Measurements from ENCODE around the gene PSMA1. TPM values are rescaled to one million over a fixed set of nuclear protein-coding genes. Genes with fewer than 3 reads are reported as not detected.
A peak's percentile ranks its signal among the peaks of the same experiment; 100 is the strongest.

PSMA1 gene
- total RNA-seq, 1 experiment from 2014 or later, result 214 TPM

- DNase-seq, result peak; percentile 13
- peaks cover 19% of the 10 kb centered on the region for H3K36me3 ChIP-seq (replicated peaks; ENCODE audit: control insufficient read depth, insufficient read depth, low read length)
- H3K4me3 ChIP-seq (ENCODE audit: insufficient read depth, low read depth, low read length), result no peak overlapping the region
- H3K27me3 ChIP-seq (ENCODE audit: control insufficient read depth, insufficient read depth, low read length), result no peaks in the 10 kb centered on the region
These were observed 17.2 kb downstream of the PSMA1 start for GRCh38 chr11:14503023-14503422.

GRCh38 chr11:14502039-14502438, 18.1 kb downstream of the PSMA1 start:
- no peak for DNase-seq
- peaks cover 17% of the 10 kb centered on the region for H3K36me3 ChIP-seq (replicated peaks; ENCODE audit: control insufficient read depth, insufficient read depth, low read length)
- H3K4me3 ChIP-seq (ENCODE audit: insufficient read depth, low read depth, low read length), result no peak overlapping the region
- no peaks in the 10 kb centered on the region for H3K27me3 ChIP-seq (ENCODE audit: control insufficient read depth, insufficient read depth, low read length)

- peak overlapping the region; percentile 92 for H3K4me3 ChIP-seq (ENCODE audit: insufficient read depth, low read depth, low read length)
- DNase-seq, result peak; percentile 48
- peaks cover 5% of the 10 kb centered on the region for H3K36me3 ChIP-seq (replicated peaks; ENCODE audit: control insufficient read depth, insufficient read depth, low read length)
- H3K27me3 ChIP-seq (ENCODE audit: control insufficient read depth, insufficient read depth, low read length), result no peaks in the 10 kb centered on the region
These were observed 20.0 kb downstream of the PSMA1 start for GRCh38 chr11:14500181-14500651.

GRCh38 chr11:14499560-14500180, 20.5 kb downstream of the PSMA1 start, which contains the start of gene COPB1:
TSS of gene COPB1 (minus strand) at chr11:14499811. CDS start at chr11:14498928, 883 bp downstream.
- DNase-seq, result peak; percentile 87
- Histone ChIP-seq H3K4me3 (ENCODE audit: insufficient read depth, low read depth, low read length) (peak within 1 kb of the TSS; percentile 92), H3K27me3 (ENCODE audit: control insufficient read depth, insufficient read depth, low read length) (no peaks in the 10 kb centered on the region), H3K36me3 (replicated peaks; ENCODE audit: control insufficient read depth, insufficient read depth, low read length) (peaks cover 1% of the 10 kb centered on the region)

GRCh38 chr11:14499178-14499559, 21.0 kb downstream of the PSMA1 start:
- Histone ChIP-seq H3K27me3 (ENCODE audit: control insufficient read depth, insufficient read depth, low read length) (no peaks in the 10 kb centered on the region), H3K36me3 (replicated peaks; ENCODE audit: control insufficient read depth, insufficient read depth, low read length) (peaks cover 3% of the 10 kb centered on the region), H3K4me3 (ENCODE audit: insufficient read depth, low read depth, low read length) (peak overlapping the region; percentile 92)
- no peak for DNase-seq

DNA sequence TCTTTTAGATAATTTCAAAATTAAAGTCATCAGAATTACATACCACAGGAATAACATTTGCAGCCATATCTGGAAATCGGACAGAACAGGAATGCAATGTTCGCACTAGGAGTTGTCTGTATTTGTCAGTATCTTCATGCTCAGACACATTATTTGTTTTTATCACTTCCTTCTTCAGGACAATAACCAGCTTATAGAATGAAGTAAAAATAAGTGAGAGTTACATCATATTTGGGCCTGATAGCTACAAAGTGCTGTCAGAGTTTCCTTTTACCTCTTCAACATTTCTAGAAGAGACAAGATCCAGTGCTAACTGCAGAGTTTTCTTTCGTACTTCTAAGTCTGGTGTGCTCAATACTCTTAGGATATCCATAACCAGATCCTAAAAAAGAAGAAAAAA, 39.5 kb downstream of the PSMA1 start:
- H3K27me3 ChIP-seq (ENCODE audit: control insufficient read depth, insufficient read depth, low read length), result no peaks in the 10 kb centered on the region
- H3K4me3 ChIP-seq (ENCODE audit: insufficient read depth, low read depth, low read length), result no peak overlapping the region
- H3K36me3 ChIP-seq (replicated peaks; ENCODE audit: control insufficient read depth, insufficient read depth, low read length), result peaks cover 28% of the 10 kb centered on the region
- no peak for DNase-seq

GRCh38 chr11:14471127-14471526, 49.1 kb downstream of the PSMA1 start:
- Histone ChIP-seq H3K36me3 (replicated peaks; ENCODE audit: control insufficient read depth, insufficient read depth, low read length) (peaks cover 40% of the 10 kb centered on the region), H3K27me3 (ENCODE audit: control insufficient read depth, insufficient read depth, low read length) (no peaks in the 10 kb centered on the region), H3K4me3 (ENCODE audit: insufficient read depth, low read depth, low read length) (no peak overlapping the region)
- no peak for DNase-seq

GRCh38 chr11:14463623-14464022, 56.6 kb downstream of the PSMA1 start:
- no peak for DNase-seq
- Histone ChIP-seq H3K36me3 (replicated peaks; ENCODE audit: control insufficient read depth, insufficient read depth, low read length) (peaks cover 34% of the 10 kb centered on the region), H3K27me3 (ENCODE audit: control insufficient read depth, insufficient read depth, low read length) (no peaks in the 10 kb centered on the region), H3K4me3 (ENCODE audit: insufficient read depth, low read depth, low read length) (no peak overlapping the region)

DNA sequence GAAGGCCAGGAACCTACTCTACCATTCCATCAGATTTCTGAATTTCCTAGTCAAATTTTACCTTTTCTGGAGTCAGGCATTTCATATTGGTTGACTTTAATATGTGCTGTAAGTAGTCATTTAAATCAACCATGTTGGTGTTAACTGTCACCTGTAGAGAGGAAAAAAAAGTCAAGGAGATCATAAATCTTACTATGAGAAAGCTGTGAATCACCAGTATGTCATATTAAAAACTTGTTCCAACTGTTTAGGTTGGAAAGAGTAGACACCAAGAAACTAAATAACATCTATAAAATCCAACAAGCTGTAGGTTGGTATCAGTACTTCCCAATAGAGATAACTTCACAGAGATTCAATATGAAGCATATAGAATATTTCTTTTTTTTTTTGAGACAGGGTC, 60.0 kb downstream of the PSMA1 start:
- Histone ChIP-seq H3K4me3 (ENCODE audit: insufficient read depth, low read depth, low read length) (no peak overlapping the region), H3K36me3 (replicated peaks; ENCODE audit: control insufficient read depth, insufficient read depth, low read length) (peaks cover 17% of the 10 kb centered on the region), H3K27me3 (ENCODE audit: control insufficient read depth, insufficient read depth, low read length) (no peaks in the 10 kb centered on the region)
- no peak for DNase-seq

DNA sequence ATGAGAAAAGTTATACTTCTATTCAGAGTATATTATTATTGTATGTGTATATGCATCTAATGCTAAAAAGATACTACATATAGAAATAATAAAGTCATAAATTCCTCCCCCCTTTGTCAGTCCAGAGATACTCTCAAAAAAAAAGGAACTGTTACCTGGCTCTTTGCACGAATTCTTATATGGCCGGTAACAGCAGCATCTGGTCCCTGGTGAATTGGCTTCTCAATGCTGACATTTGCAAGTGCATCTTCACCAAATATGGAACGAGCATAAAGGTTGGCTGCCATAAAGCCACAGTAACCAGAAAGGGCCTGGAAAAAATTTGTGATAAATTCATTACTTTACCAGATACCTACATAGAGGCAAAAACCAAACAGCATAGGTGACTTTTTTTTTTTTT, 61.8 kb downstream of the PSMA1 start:
- no peak overlapping the region for H3K4me3 ChIP-seq (ENCODE audit: insufficient read depth, low read depth, low read length)
- peaks cover 12% of the 10 kb centered on the region for H3K36me3 ChIP-seq (replicated peaks; ENCODE audit: control insufficient read depth, insufficient read depth, low read length)
- no peaks in the 10 kb centered on the region for H3K27me3 ChIP-seq (ENCODE audit: control insufficient read depth, insufficient read depth, low read length)
- no peak for DNase-seq

DNA sequence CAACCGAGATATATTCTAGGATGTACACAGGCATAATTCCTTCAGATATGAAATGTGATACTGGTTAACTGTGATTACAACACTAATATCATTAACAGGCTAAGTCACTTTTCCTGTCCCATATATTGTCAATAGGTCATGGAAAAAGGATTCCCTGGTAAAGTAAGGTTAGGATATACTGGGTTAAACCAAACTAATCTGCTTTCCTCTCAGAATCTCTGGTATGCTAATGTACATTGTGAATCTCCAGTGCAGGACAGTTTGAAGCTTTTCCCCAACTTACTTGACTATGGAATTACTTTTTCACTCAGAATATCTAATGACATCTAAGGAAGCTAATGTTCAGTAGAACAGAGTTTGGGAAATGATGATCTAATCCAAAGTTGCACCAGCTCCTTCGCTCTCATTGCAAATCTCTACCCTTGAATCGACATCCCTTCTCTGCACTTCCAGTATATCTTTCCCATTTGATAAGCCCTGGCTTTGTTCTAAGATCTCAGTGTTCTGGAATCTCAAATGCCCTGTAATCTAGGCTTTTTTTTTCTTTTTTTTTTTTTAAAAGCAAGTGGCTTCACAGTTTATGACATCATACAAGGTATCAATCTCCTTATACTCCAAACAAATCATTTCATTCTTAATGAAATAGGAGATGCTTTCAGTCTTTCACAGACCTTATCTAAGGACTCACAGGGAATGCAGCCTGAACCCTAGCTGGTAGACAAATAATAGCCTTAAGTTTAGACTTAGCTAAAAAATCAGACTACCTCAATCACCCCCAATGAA, 64.3 kb downstream of the PSMA1 start:
- Histone ChIP-seq H3K27me3 (ENCODE audit: control insufficient read depth, insufficient read depth, low read length) (no peaks in the 10 kb centered on the region), H3K36me3 (replicated peaks; ENCODE audit: control insufficient read depth, insufficient read depth, low read length) (peaks cover 8% of the 10 kb centered on the region), H3K4me3 (ENCODE audit: insufficient read depth, low read depth, low read length) (no peak overlapping the region)
- DNase-seq, result no peak

Other genes with a start within 250 kb of the PSMA1 start
- 118 and 121 TPM in 2 replicates for gene RRAS2, start 161.2 kb downstream of the PSMA1 start, total RNA-seq (2014; rRNA removed; shearing (Covaris generic))
- gene COPB1, start 20.6 kb downstream of the PSMA1 start, total RNA-seq (2014; rRNA removed; shearing (Covaris generic)), result 157 and 184 TPM in 2 replicates
- gene PDE3B, start 123.4 kb upstream of the PSMA1 start, total RNA-seq (2014; rRNA removed; shearing (Covaris generic)), result 6.6 and 8.1 TPM in 2 replicates

All from H7 (cell line).